Activated CD4-positive, alpha-beta T cell treated with anti-CD3 and anti-CD28 coated beads, Interleukin-2, amount 50 U/mL, for 24 hours (primary cell): ENCODE results near the gene TNFRSF11A.

Source experiments
- DNase-seq, 2 donors: peaks; one replicate each; pipeline ENCODE4 v3.0.0-alpha.2; 2020; ENCODE audit warnings: low read depth in 1 of 2, low spot score in 1 of 2

Gene TNFRSF11A

GRCh38 chr18:62324917-62325805 is at the start of gene TNFRSF11A:
Gene TNFRSF11A, plus strand, starts transcription at chr18:62325310. Its CDS starts 43 bp downstream, at chr18:62325353.
- DNase-seq, result peak; percentile 43 to 49

- no peak for DNase-seq
These were observed 48.1 kb upstream of the TNFRSF11A start for GRCh38 chr18:62277045-62277444.

DNA sequence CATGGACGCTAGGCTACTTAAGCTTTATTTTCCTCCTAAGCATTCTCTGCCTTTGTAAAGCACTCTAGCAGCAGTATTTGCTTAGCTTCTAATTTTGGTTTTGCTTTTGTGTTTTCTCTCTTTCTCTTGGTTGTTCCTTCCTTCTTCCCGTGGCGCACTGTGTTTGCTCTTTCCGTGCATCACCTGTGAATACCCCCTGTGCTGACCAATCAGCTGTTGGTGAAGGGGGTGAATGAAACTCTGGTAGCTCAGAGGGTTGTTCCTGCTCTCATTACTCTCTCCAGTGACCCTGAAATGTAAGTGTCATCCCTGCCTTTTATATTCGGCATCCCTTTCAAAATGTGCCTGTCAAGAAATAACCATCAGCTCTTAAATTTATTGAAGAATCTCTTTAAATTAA is 45.5 kb upstream of the TNFRSF11A start:
- no peak for DNase-seq

GRCh38 chr18:62280058-62280457 is 45.1 kb upstream of the TNFRSF11A start:
- no peak for DNase-seq

GRCh38 chr18:62280786-62281185 is 44.3 kb upstream of the TNFRSF11A start:
- DNase-seq, result no peak

DNA sequence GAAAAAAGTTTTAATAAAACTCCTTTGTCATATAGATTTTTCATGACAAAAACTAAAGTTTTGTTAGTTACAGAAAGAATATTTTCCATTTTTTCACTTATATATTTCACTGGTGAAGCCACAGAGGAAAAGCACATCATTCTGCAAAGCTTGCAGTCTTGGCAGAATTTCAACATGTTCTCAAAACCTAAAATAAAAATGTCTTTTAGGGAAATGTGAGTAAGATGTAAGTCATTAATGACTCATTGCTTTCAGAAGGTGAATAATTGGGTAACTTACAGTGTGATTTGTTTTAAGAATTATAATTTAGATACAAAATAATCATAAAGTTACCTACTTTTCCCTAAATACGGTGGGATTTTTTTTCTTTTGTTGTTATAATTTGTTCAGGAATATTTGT is 43.4 kb upstream of the TNFRSF11A start:
- peak in 1 of 2 donors; percentile 10 for DNase-seq

DNA sequence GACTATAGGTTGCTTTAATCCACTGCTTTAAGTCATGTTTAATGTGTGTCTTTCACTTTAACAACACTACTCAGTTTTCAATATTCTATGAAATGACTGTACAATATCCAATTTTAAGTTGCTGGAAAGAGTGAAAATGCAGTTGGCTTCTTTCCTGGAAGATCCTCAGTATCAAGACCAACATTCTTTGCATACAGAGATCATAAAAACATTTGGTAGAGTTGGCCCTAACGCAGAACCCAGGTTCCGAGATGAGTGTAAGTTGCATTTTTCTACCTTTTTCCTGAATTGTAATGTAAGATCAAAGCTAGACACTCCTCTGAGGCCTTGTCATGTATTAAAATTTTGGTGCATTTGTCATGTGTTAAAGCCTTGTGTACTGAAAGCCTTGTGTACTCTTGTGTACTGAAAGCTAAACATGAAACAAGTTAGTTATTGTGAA is 42.9 kb upstream of the TNFRSF11A start:
- no peak for DNase-seq

DNA sequence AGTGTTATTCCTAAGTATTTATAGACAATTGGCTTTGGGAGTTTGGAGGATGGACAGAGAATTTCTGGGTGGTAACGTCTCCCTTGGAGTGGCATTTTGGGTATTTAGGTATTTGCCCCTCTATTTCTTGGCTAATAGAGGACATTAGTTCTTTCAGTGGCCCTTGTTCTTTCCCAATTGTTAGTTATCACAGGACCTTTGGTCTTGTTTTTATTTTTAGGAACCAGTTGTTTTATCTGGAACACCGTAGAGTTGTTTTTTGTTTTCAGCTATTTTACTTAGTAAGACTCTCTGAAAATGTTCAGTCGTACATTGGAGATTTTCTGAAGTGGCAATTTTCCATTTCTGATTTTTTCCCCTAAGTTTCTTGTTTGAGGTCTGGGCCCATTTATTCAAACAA is 40.5 kb upstream of the TNFRSF11A start:
- no peak for DNase-seq

GRCh38 chr18:62285281-62285680 is 39.8 kb upstream of the TNFRSF11A start:
- DNase-seq, result no peak

DNA sequence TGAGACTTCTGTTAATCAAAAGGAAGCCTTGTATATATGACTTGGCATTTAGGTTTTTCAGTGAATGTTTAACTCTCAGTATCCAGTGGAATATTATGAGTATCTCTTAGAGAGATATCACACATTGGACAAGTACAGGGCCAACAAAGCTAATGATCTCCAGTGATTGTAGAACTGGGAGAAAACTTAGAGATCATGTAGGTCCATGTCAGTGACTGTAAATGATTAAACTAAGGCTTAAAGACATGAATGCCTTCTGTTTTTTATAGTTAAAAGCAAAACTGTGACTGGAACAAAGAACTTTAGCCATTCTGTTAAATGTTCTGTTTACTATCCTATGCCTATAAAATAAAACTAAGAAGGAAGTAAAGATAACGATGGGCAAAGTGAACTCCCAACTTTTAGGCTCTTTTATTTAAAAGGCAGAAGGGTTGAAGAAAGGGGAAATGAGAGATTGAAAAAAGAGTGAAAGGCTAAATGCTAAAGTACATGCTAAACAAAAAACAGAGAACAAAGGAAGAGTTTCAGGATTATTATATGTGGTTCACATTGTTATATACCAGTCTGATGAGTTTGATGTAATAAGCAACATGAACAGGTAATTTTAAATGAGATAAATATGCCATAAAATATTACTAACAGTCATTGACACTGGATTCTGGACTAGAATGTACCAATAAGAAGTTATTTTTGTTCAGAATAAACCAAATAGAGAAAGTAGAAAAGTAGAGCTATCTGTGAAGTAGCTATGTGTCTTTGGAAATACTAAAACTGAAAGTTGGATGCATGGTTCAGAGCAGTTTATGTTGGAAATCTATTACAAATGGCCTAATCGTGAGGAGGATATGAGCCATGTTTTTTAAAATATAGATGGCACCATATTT is 37.1 kb upstream of the TNFRSF11A start:
- DNase-seq, result no peak

- DNase-seq, result no peak
These were observed 36.5 kb upstream of the TNFRSF11A start for GRCh38 chr18:62288665-62289008.

DNA sequence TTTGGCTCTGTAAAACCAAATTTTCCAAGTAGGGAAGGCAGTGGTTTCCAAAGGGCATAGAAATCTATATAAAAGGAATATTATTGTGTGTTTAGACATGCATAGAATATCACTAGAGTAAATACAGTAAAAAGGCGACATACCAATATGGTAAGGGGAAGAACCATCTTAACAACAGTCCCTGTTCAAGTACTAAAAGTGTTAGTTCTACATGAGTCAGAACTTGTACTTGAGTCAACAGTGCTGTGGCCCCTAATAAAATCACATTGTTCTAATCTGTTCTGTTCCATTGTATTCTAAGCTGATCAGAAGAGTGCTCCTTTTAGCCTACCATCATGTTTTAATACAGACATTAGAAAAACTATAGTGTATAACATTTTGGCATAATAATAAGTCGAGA is 36.1 kb upstream of the TNFRSF11A start:
- no peak for DNase-seq

- DNase-seq, result no peak
These were observed 31.0 kb upstream of the TNFRSF11A start for GRCh38 chr18:62294073-62294472.

GRCh38 chr18:62300359-62300963 is 24.6 kb upstream of the TNFRSF11A start:
- no peak for DNase-seq

- no peak for DNase-seq
These were observed 23.8 kb upstream of the TNFRSF11A start for GRCh38 chr18:62301322-62301721.

DNA sequence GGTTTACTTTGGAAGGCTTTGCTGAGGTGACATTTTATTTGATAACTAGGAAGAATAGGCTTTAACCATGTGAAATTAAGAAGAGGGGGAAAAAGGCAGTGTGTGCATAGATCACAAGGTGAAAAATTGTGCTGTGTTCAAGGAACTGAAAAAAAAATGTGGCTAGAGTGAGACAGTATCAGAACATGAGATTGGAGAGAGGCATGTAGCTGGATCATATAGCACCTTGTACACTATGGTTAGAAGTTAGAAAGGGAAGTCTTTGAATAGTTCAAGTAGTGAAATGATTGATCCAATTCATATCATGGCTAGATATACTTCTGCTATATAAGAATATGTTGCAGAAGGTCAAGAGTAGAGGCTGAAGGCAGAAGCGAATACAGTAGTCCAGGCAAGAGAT is 12.3 kb upstream of the TNFRSF11A start:
- DNase-seq, result no peak

DNA sequence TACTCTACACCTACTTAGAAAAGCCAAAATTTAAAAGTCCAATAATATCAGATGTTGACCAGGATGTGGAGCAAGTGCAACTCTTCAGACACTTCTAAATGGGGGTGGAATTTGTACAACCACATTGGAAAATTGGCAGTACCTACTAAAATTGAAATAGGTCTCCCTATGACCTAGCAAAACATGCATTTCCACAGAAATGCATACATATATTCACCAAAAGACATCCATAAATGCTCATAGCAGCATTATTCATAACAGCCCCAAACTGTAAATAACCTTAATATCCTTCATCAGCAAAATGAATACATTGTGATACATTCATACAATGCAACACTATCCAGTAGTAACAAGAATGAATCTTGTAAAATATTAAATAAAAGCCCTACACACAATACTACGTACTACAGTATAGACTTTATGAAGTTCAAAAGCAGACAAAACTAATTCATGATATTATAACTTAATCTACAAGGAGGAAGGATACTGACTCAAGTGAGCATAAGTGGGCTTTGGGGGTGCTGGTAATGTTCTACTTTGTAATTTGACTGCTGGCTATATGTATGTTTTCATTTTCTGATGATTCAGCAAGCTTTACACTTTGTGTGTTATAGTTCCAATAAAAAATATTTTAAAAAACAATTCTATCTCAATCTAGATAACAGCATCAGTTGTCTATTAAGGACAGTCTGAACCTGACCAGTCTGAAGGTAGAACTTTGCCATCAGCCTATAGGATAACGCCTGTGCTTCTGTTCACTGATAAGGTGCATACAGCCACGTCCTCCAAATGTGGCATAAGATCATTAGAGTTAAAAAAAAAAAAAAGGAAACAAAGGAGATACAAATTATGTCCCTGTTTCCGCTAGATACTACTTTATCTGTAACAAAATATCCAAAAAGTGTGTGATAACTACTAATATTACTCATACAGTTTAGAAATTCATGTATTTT is 6.6 kb upstream of the TNFRSF11A start:
- no peak for DNase-seq

- no peak for DNase-seq
These were observed 3.9 kb upstream of the TNFRSF11A start for GRCh38 chr18:62321201-62321600.

GRCh38 chr18:62323483-62324180 is 1.5 kb upstream of the TNFRSF11A start:
- no peak for DNase-seq
